Adipocyte (in vitro differentiated cells): ENCODE results near the gene MARVELD1.

Experiments used
- DNase-seq: peaks from one replicate; pipeline ENCODE4 v3.0.0-alpha.2; 2015; ENCODE audit warnings: low read depth
- H3K27me3 ChIP-seq: replicated peaks from 2 replicates; pipeline ENCODE4 v1.7.0; 2013; ENCODE audit warnings: mild to moderate bottlenecking, low read length, moderate library complexity; ENCODE audit not compliant: control insufficient read depth, insufficient read depth
- H3K36me3 ChIP-seq: 2 replicates; pipeline ENCODE4 v1.7.0; 2013; ENCODE audit warnings: low read length, mild to moderate bottlenecking, moderate library complexity; ENCODE audit not compliant: control insufficient read depth, insufficient read depth, severe bottlenecking
- H3K4me1 ChIP-seq: 2 replicates; pipeline ENCODE4 v1.7.0; 2013; ENCODE audit warnings: mild to moderate bottlenecking, low read length, moderate library complexity; ENCODE audit not compliant: control insufficient read depth, insufficient read depth
- H3K4me3 ChIP-seq: 2 replicates; pipeline ENCODE4 v1.7.0; 2013; ENCODE audit warnings: mild to moderate bottlenecking, low read length, moderate library complexity
- H3K9ac ChIP-seq: 2 replicates; pipeline ENCODE4 v1.7.0; 2013; ENCODE audit warnings: mild to moderate bottlenecking, low read length, moderate library complexity
- H3K9me3 ChIP-seq: 2 replicates; pipeline ENCODE4 v1.7.0; 2013; ENCODE audit warnings: mild to moderate bottlenecking, low read length, moderate library complexity; ENCODE audit not compliant: control insufficient read depth

MARVELD1 gene

GRCh38 chr10:97761331-97761865 is 47.9 kb downstream of the MARVELD1 start:
- Histone ChIP-seq H3K9ac (no peak overlapping the region), H3K4me1 (peaks cover 20% of the 10 kb centered on the region), H3K27me3 (no peaks in the 10 kb centered on the region), H3K36me3 (peaks cover 32% of the 10 kb centered on the region), H3K9me3 (no peaks in the 10 kb centered on the region), H3K4me3 (no peak overlapping the region)
- no peak for DNase-seq

GRCh38 chr10:97762056-97762455 is 48.5 kb downstream of the MARVELD1 start:
- Histone ChIP-seq H3K4me1 (peaks cover 20% of the 10 kb centered on the region), H3K9me3 (no peaks in the 10 kb centered on the region), H3K9ac (no peak overlapping the region), H3K27me3 (no peaks in the 10 kb centered on the region), H3K36me3 (peaks cover 27% of the 10 kb centered on the region), H3K4me3 (no peak overlapping the region)
- DNase-seq: no peak

GRCh38 chr10:97762816-97763215 is 49.3 kb downstream of the MARVELD1 start:
- no peaks in the 10 kb centered on the region for H3K27me3 ChIP-seq
- H3K4me3 ChIP-seq: no peak overlapping the region
- peak; percentile 66 for DNase-seq
- no peaks in the 10 kb centered on the region for H3K9me3 ChIP-seq
- H3K9ac ChIP-seq: no peak overlapping the region
- peaks cover 20% of the 10 kb centered on the region for H3K4me1 ChIP-seq
- H3K36me3 ChIP-seq: peaks cover 19% of the 10 kb centered on the region

GRCh38 chr10:97763411-97763810 is 49.9 kb downstream of the MARVELD1 start:
- Histone ChIP-seq H3K9me3 (no peaks in the 10 kb centered on the region), H3K27me3 (no peaks in the 10 kb centered on the region), H3K9ac (no peak overlapping the region), H3K4me1 (peaks cover 20% of the 10 kb centered on the region), H3K36me3 (peaks cover 17% of the 10 kb centered on the region), H3K4me3 (no peak overlapping the region)
- DNase-seq: no peak

- no peak for DNase-seq
- Histone ChIP-seq H3K4me3 (no peak overlapping the region), H3K4me1 (peaks cover 20% of the 10 kb centered on the region), H3K9me3 (no peaks in the 10 kb centered on the region), H3K27me3 (no peaks in the 10 kb centered on the region), H3K9ac (no peak overlapping the region), H3K36me3 (peaks cover 17% of the 10 kb centered on the region)
Observed at GRCh38 chr10:97763947-97764346, 50.4 kb downstream of the MARVELD1 start.

GRCh38 chr10:97764519-97764931 is 51.0 kb downstream of the MARVELD1 start:
- no peak overlapping the region for H3K4me3 ChIP-seq
- no peak overlapping the region for H3K9ac ChIP-seq
- H3K4me1 ChIP-seq: peaks cover 16% of the 10 kb centered on the region
- H3K36me3 ChIP-seq: peaks cover 13% of the 10 kb centered on the region
- no peaks in the 10 kb centered on the region for H3K9me3 ChIP-seq
- DNase-seq: no peak
- H3K27me3 ChIP-seq: no peaks in the 10 kb centered on the region

GRCh38 chr10:97765201-97765600 is 51.7 kb downstream of the MARVELD1 start:
- peaks cover 4% of the 10 kb centered on the region for H3K27me3 ChIP-seq
- no peak for DNase-seq

GRCh38 chr10:97766106-97766810 is 52.7 kb downstream of the MARVELD1 start:
- no peaks in the 10 kb centered on the region for H3K9me3 ChIP-seq
- H3K36me3 ChIP-seq: peaks cover 2% of the 10 kb centered on the region
- peaks cover 12% of the 10 kb centered on the region for H3K27me3 ChIP-seq
- no peak for DNase-seq
- no peak overlapping the region for H3K9ac ChIP-seq
- H3K4me1 ChIP-seq: peaks cover 17% of the 10 kb centered on the region
- no peak overlapping the region for H3K4me3 ChIP-seq

More at GRCh38 chr10:97765201-97765600, 51.7 kb downstream of the MARVELD1 start:
- Histone ChIP-seq H3K9me3 (no peaks in the 10 kb centered on the region), H3K4me1 (peaks cover 15% of the 10 kb centered on the region), H3K9ac (no peak overlapping the region), H3K4me3 (no peak overlapping the region), H3K36me3 (peaks cover 7% of the 10 kb centered on the region)

- H3K9ac ChIP-seq: no peak overlapping the region
- DNase-seq: no peak
- H3K4me3 ChIP-seq: no peak overlapping the region
- peaks cover 2% of the 10 kb centered on the region for H3K36me3 ChIP-seq
- peaks cover 19% of the 10 kb centered on the region for H3K27me3 ChIP-seq
- H3K4me1 ChIP-seq: peaks cover 17% of the 10 kb centered on the region
- no peaks in the 10 kb centered on the region for H3K9me3 ChIP-seq
Observed at GRCh38 chr10:97766996-97767924, 53.7 kb downstream of the MARVELD1 start.
